Panc1 (cell line): Measurements from ENCODE around the gene SGIP1. TPM values are rescaled to one million over a fixed set of nuclear protein-coding genes. Genes with fewer than 3 reads are reported as not detected.

ENCODE experiments used
- ATAC-seq: fragments of 200-7000 bp; cut with Tn5 transposase; 2 replicates; pipeline ENCODE4 v1.9.1; 2020; ENCODE audit warnings: mild to moderate bottlenecking, moderate library complexity
- BruUV-seq: library from RNA; stranded (reverse); fragments of 400-500 nt; replicated peaks from 2 replicates; lab custom pipeline; 2021; lab: Mats Ljungman, UMichigan
- CTCF ChIA-PET: fragments of 300-600 bp; sonication (Branson Sonifier 250); formaldehyde crosslinking; loops from one replicate; lab custom pipeline; 2022; ENCODE audit warnings: antibody characterized with exemption; lab: Charles Lee
- POLR2A ChIA-PET: fragments of 300-600 bp; sonication (Branson Sonifier 250); formaldehyde crosslinking; loops from one replicate; lab custom pipeline; 2022; ENCODE audit warnings: antibody characterized with exemption; lab: Charles Lee
- DNase-seq: peaks from one replicate; pipeline ENCODE4 v3.0.0-alpha.2; 2010; ENCODE audit warnings: low read depth, low spot score
- H3K27ac ChIP-seq: 2 replicates; pipeline ENCODE4 v1.5.1; 2011; ENCODE audit warnings: mild to moderate bottlenecking, low read length, inconsistent platforms
- H3K27me3 ChIP-seq: fragments of 200-500 bp; sonication (Bioruptor generic); 2 replicates; pipeline ENCODE4 v1.6.0; 2014; ENCODE audit warnings: low read length, inconsistent platforms; ENCODE audit not compliant: control insufficient read depth, insufficient read depth
- H3K36me3 ChIP-seq: fragments of 200-500 bp; sonication (Bioruptor generic); 2 replicates; pipeline ENCODE4 v1.5.1; 2014; ENCODE audit warnings: inconsistent platforms, mild to moderate bottlenecking, low read length, moderate library complexity; ENCODE audit not compliant: control insufficient read depth, insufficient read depth
- H3K4me1 ChIP-seq: 2 replicates; pipeline ENCODE4 v1.5.1; 2011; ENCODE audit warnings: inconsistent platforms, mild to moderate bottlenecking, low read length, moderate library complexity; ENCODE audit not compliant: control insufficient read depth, insufficient read depth
- H3K4me3 ChIP-seq, 2 experiments: 2 replicates each; pipeline ENCODE4 v1.5.1; 2011 to 2012; ENCODE audit warnings: low read depth in 2 of 2, low read length in 2 of 2, mild to moderate bottlenecking in 2 of 2, inconsistent platforms in 1 of 2, moderate library complexity in 1 of 2
- H3K9me3 ChIP-seq: fragments of 200-500 bp; sonication (Bioruptor generic); 2 replicates; pipeline ENCODE4 v1.5.1; 2014; ENCODE audit warnings: low read depth, mild to moderate bottlenecking, inconsistent platforms, low read length, moderate library complexity; ENCODE audit not compliant: control insufficient read depth, insufficient read depth
- POLR2AphosphoS5 ChIP-seq: IDR thresholded peaks from 2 replicates; pipeline ENCODE4 v1.6.1; 2012; ENCODE audit warnings: mild to moderate bottlenecking, low read depth, low read length, moderate library complexity
- SIN3A ChIP-seq: IDR thresholded peaks from 2 replicates; pipeline ENCODE4 v1.6.1; 2012; ENCODE audit warnings: low read depth, mild to moderate bottlenecking, low read length, moderate library complexity, borderline replicate concordance; ENCODE audit not compliant: insufficient read depth
- TCF7L2 ChIP-seq: IDR thresholded peaks from 2 replicates; pipeline ENCODE4 v1.6.1; 2011; ENCODE audit warnings: mild to moderate bottlenecking, low read depth, low read length, inconsistent platforms
- in situ Hi-C: cut with HindIII; loops from 2 replicates; pipeline ENCODE4 v1.10.0; 2016; ENCODE audit warnings: low sequenced_read_pairs, low pct_unique_long_range_greater_than_20kb
- intact Hi-C: fragments of 100-400 bp; cut with micrococcal nuclease; formaldehyde crosslinking; loops from one replicate; pipeline ENCODE4 v1.10.0; 2022; ENCODE audit not compliant: unreplicated experiment
- total RNA-seq: library from RNA; stranded (reverse); gene quantifications from one replicate; pipeline ENCODE4 v1.2.1, GENCODE V29; 2021; ENCODE audit not compliant: unreplicated experiment
- TF ChIP-seq, protein P1 (sequence below): fragments of 450-650 bp; IDR thresholded peaks from 2 replicates; pipeline ENCODE4 v1.5.1; 2017; ENCODE audit warnings: mild to moderate bottlenecking
- TF ChIP-seq, protein P2 (sequence below), 2 experiments: IDR thresholded peaks; 2 replicates each; pipeline ENCODE4 v1.6.1; 2011 to 2012; ENCODE audit warnings: low read depth in 2 of 2, control low read depth in 1 of 2, low read length in 1 of 2, mild to moderate bottlenecking in 1 of 2, moderate library complexity in 1 of 2; ENCODE audit not compliant: insufficient read depth in 1 of 2

SGIP1 gene
- total RNA-seq, 1 experiment from 2014 or later = 1.6 TPM

DNA sequence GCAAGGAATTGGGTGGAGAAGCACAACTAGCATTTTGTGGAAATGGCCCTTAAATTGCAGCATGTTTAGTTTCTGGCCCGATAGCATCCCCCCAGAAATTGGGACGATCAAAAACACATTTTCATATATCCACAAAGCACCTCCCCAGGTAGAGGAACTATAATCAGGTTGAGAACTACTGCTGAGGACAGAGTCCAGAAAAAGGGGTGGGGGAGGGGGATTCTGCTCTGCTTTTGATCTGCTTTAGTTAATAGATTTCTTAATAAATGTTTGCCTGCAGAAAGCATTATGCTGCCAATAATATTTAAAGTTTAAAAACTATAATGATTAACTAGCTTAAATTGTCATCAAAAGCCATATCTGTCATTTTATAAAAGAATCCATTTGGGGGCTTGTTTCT is 203.9 kb downstream of the SGIP1 start:
- DNase-seq = no peak
- ATAC-seq = no peak
- no peak overlapping the region for H3K4me3 ChIP-seq
- H3K4me1 ChIP-seq = no peaks in the 10 kb centered on the region; the same call in 1 of the 2 replicates
- ChIA-PET POLR2A (no interaction called here), CTCF (no interaction called here)
- H3K27me3 ChIP-seq = no peaks in the 10 kb centered on the region
- intact Hi-C loops (no loop called here), in situ Hi-C loops (no loop called here)
- no peak for TF ChIP-seq SIN3A
- TF ChIP-seq, protein P1, sequence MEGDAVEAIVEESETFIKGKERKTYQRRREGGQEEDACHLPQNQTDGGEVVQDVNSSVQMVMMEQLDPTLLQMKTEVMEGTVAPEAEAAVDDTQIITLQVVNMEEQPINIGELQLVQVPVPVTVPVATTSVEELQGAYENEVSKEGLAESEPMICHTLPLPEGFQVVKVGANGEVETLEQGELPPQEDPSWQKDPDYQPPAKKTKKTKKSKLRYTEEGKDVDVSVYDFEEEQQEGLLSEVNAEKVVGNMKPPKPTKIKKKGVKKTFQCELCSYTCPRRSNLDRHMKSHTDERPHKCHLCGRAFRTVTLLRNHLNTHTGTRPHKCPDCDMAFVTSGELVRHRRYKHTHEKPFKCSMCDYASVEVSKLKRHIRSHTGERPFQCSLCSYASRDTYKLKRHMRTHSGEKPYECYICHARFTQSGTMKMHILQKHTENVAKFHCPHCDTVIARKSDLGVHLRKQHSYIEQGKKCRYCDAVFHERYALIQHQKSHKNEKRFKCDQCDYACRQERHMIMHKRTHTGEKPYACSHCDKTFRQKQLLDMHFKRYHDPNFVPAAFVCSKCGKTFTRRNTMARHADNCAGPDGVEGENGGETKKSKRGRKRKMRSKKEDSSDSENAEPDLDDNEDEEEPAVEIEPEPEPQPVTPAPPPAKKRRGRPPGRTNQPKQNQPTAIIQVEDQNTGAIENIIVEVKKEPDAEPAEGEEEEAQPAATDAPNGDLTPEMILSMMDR = no peak
- no peak for TF ChIP-seq POLR2AphosphoS5
- TF ChIP-seq, protein P2, sequence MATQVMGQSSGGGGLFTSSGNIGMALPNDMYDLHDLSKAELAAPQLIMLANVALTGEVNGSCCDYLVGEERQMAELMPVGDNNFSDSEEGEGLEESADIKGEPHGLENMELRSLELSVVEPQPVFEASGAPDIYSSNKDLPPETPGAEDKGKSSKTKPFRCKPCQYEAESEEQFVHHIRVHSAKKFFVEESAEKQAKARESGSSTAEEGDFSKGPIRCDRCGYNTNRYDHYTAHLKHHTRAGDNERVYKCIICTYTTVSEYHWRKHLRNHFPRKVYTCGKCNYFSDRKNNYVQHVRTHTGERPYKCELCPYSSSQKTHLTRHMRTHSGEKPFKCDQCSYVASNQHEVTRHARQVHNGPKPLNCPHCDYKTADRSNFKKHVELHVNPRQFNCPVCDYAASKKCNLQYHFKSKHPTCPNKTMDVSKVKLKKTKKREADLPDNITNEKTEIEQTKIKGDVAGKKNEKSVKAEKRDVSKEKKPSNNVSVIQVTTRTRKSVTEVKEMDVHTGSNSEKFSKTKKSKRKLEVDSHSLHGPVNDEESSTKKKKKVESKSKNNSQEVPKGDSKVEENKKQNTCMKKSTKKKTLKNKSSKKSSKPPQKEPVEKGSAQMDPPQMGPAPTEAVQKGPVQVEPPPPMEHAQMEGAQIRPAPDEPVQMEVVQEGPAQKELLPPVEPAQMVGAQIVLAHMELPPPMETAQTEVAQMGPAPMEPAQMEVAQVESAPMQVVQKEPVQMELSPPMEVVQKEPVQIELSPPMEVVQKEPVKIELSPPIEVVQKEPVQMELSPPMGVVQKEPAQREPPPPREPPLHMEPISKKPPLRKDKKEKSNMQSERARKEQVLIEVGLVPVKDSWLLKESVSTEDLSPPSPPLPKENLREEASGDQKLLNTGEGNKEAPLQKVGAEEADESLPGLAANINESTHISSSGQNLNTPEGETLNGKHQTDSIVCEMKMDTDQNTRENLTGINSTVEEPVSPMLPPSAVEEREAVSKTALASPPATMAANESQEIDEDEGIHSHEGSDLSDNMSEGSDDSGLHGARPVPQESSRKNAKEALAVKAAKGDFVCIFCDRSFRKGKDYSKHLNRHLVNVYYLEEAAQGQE (IDR thresholded peaks at IDR 0.05; ENCODE audit: insufficient read depth in 1 of 2, low read depth in 2 of 2, low read length in 1 of 2) = no peak
- TF ChIP-seq TCF7L2 = no peak
- H3K9me3 ChIP-seq = no peaks in the 10 kb centered on the region
- BruUV-seq = no TSS peak
- no peaks in the 10 kb centered on the region for H3K36me3 ChIP-seq
- no peak overlapping the region for H3K27ac ChIP-seq

DNA sequence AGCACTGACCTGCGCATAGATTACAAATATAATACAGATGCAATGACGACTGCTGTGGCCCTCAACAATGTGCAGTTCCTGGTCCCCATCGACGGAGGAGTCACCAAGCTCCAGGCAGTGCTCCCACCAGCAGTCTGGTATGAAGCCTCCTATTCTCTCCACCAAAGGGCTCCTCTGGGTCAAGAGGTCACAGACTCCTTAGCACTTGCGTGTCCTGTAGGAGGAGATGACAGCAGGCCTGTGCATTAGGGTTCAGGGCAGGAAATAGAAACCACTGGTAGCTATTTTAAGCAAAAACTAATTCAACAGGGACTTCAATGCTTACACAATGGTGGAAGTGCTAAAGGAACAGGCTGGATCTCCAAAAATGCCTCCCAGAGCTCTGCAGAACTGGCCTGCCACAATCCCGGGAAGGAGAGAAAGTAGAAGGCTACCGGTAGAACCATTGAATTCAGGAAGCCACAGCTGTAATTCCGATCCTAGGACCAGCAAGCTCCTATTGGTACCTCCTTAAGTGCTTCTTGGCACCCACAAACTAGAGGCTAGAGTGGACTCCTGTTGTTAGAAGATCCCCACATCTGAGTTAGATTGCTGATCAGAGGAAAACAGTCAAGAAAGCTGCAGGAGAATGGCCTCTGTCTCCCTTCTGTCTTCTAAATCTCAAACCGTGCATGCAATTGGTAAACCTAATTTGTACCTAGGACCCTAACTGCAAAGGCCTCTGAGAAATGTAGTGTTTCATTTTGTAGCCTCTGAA is 205.6 kb downstream of the SGIP1 start:
- intact Hi-C loops (no loop called here), in situ Hi-C loops (no loop called here)
- Histone ChIP-seq H3K4me3 (no peak overlapping the region), H3K36me3 (no peaks in the 10 kb centered on the region), H3K9me3 (no peaks in the 10 kb centered on the region), H3K4me1 (no peaks in the 10 kb centered on the region), H3K27me3 (no peaks in the 10 kb centered on the region), H3K27ac (no peak overlapping the region)
- DNase-seq (no peak), ATAC-seq (no peak)
- TF ChIP-seq, protein P2 (IDR thresholded peaks at IDR 0.05; ENCODE audit: insufficient read depth in 1 of 2, low read depth in 2 of 2, low read length in 1 of 2) = no peak
- TF ChIP-seq, protein P1 = no peak
- no peak for TF ChIP-seq POLR2AphosphoS5
- TF ChIP-seq TCF7L2 = no peak
- TF ChIP-seq SIN3A = no peak
- no TSS peak for BruUV-seq
- ChIA-PET POLR2A (no interaction called here), CTCF (no interaction called here)
